ENCODE measurements around the gene ZNF212. TPM values are rescaled to one million over a fixed set of nuclear protein-coding genes. Genes with fewer than 3 reads are reported as not detected.
"Not testable (repeated sequence)": the region's sequence is repeated elsewhere in the genome, so short reads cannot be mapped to it uniquely, and the experiment has no call there.

The ZNF212 gene
- total RNA-seq, 1 donor from 2014 or later = 12.8 TPM

DNA sequence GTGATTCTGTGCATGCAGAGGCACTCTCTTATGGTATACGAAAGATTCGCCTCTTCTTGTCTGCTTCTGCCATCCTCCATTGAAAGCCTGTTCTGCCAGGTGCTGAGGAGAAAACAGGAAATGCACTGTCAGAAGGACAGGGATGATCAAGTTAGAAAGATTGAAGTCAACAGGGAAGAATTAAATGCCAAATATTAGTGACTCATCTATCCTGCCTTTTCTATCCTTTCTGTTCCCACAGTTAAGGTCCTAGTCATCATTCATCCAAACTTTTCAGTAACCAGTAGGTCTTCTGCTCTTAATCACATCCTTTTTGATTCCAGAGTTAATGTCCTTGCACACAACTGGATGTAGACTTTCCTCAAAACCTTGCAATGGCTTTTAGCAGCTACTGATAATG lies 17.7 kb downstream of the ZNF212 start:
- Mint-ChIP-seq H3K27ac (ENCODE audit: unreplicated experiment) (no peak overlapping the region), H3K36me3 (ENCODE audit: low read depth, unreplicated experiment) (peaks cover 15% of the 10 kb centered on the region), H3K27me3 (ENCODE audit: unreplicated experiment) (peaks cover 7% of the 10 kb centered on the region), H3K4me3 (ENCODE audit: unreplicated experiment) (no peak overlapping the region), H3K9me3 (ENCODE audit: unreplicated experiment) (no peaks in the 10 kb centered on the region), H3K4me1 (ENCODE audit: unreplicated experiment) (peaks cover 6% of the 10 kb centered on the region)
- DNase-seq (ENCODE audit: low spot score) = no peak
- TF ChIP-seq, protein P1, sequence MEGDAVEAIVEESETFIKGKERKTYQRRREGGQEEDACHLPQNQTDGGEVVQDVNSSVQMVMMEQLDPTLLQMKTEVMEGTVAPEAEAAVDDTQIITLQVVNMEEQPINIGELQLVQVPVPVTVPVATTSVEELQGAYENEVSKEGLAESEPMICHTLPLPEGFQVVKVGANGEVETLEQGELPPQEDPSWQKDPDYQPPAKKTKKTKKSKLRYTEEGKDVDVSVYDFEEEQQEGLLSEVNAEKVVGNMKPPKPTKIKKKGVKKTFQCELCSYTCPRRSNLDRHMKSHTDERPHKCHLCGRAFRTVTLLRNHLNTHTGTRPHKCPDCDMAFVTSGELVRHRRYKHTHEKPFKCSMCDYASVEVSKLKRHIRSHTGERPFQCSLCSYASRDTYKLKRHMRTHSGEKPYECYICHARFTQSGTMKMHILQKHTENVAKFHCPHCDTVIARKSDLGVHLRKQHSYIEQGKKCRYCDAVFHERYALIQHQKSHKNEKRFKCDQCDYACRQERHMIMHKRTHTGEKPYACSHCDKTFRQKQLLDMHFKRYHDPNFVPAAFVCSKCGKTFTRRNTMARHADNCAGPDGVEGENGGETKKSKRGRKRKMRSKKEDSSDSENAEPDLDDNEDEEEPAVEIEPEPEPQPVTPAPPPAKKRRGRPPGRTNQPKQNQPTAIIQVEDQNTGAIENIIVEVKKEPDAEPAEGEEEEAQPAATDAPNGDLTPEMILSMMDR (IDR thresholded peaks at IDR 0.05; ENCODE audit: unreplicated experiment) = no peak

- Mint-ChIP-seq H3K4me1 (ENCODE audit: unreplicated experiment) (peaks cover 6% of the 10 kb centered on the region), H3K27ac (ENCODE audit: unreplicated experiment) (no peak overlapping the region), H3K27me3 (ENCODE audit: unreplicated experiment) (peaks cover 4% of the 10 kb centered on the region), H3K4me3 (ENCODE audit: unreplicated experiment) (peak overlapping the region; percentile 83), H3K36me3 (ENCODE audit: low read depth, unreplicated experiment) (peaks cover 18% of the 10 kb centered on the region), H3K9me3 (ENCODE audit: unreplicated experiment) (no peaks in the 10 kb centered on the region)
- TF ChIP-seq, protein P1 (IDR thresholded peaks at IDR 0.05; ENCODE audit: unreplicated experiment) = no peak
- DNase-seq (ENCODE audit: low spot score) = no peak
These were observed 21.9 kb downstream of the ZNF212 start for GRCh38 chr7:149261316-149261828.

DNA sequence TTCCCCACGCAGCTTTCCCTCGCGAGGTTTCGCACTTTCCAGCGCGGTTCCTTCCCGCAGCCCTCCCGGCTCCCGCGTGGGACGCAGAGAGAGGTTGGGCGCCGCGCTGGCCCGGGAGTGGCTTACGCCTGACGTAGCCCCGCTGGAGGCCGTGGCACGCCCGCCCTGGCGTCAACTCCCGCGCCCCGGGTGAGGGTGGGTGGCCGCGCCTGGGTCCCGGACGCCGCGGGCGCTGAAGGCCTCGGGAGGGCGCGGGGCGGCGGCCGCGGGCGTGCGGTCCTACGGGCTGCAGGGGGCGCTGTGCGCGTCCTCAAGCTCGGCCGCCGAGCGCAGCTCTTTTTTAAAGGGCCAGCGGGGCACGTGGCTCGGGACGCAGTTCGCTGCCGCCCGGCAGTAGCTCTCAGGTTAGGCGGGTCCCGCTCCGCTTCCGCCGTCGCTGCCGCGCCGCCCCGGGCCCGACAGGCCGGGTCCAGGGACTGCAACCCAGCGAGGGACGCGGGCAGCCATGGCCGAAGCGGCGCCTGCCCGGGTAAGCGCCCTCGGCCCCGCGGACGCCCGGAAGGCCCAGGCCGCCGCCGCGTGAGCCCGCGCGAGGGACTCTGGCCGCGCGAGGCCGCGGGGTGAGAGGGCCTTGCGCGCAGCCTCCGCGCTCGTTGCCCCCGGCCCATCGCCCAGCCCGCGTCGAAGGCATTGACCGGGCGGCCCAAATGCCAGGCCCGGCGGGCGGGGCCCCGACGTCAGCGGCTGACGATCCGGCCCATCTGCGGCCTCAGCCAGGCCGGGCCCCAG lies 22.6 kb downstream of the ZNF212 start, which contains the start of gene ZNF783:
TSS of gene ZNF783 (plus strand) at position 368 of the 789 bp plus-strand sequence. CDS start at position 506, 138 bp downstream.
- TF ChIP-seq, protein P1 (IDR thresholded peaks at IDR 0.05; ENCODE audit: unreplicated experiment) = peak; percentile 94
- Mint-ChIP-seq H3K27me3 (ENCODE audit: unreplicated experiment) (peaks cover 4% of the 10 kb centered on the region), H3K4me1 (ENCODE audit: unreplicated experiment) (peaks cover 6% of the 10 kb centered on the region), H3K36me3 (ENCODE audit: low read depth, unreplicated experiment) (peaks cover 24% of the 10 kb centered on the region), H3K9me3 (ENCODE audit: unreplicated experiment) (no peaks in the 10 kb centered on the region), H3K4me3 (ENCODE audit: unreplicated experiment) (peak within 1 kb of the TSS; percentile 83), H3K27ac (ENCODE audit: unreplicated experiment) (no peak within 1 kb of the TSS)
- peak; percentile 77 for DNase-seq (ENCODE audit: low spot score)

DNA sequence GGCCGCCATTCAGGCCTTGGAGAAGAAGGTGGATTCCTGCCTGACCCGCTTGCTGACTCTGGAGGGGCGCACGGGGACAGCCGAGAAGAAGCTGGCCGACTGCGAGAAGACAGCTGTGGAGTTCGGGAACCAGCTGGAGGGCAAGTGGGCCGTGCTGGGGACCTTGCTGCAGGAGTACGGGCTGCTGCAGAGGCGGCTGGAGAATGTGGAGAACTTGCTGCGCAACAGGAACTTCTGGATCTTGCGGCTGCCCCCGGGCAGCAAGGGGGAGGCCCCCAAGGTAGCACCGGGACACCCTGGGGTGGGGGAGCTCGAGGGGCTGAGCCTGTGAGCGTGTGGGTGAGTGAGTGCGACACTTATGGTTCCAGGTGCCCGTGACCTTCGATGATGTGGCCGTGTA lies 27.0 kb downstream of the ZNF212 start:
- H3K36me3 Mint-ChIP-seq (ENCODE audit: low read depth, unreplicated experiment) = peaks cover 35% of the 10 kb centered on the region
- no peak overlapping the region for H3K27ac Mint-ChIP-seq (ENCODE audit: unreplicated experiment)
- H3K4me1 Mint-ChIP-seq (ENCODE audit: unreplicated experiment) = no peaks in the 10 kb centered on the region
- no peak overlapping the region for H3K4me3 Mint-ChIP-seq (ENCODE audit: unreplicated experiment)
- no peaks in the 10 kb centered on the region for H3K9me3 Mint-ChIP-seq (ENCODE audit: unreplicated experiment)
- TF ChIP-seq, protein P1 (IDR thresholded peaks at IDR 0.05; ENCODE audit: unreplicated experiment) = no peak
- DNase-seq (ENCODE audit: low spot score) = no peak
- H3K27me3 Mint-ChIP-seq (ENCODE audit: unreplicated experiment) = peaks cover 2% of the 10 kb centered on the region

GRCh38 chr7:149267733-149268132 lies 28.3 kb downstream of the ZNF212 start:
- Mint-ChIP-seq H3K9me3 (ENCODE audit: unreplicated experiment) (no peaks in the 10 kb centered on the region), H3K4me3 (ENCODE audit: unreplicated experiment) (peak overlapping the region; percentile 3), H3K4me1 (ENCODE audit: unreplicated experiment) (no peaks in the 10 kb centered on the region), H3K36me3 (ENCODE audit: low read depth, unreplicated experiment) (peaks cover 35% of the 10 kb centered on the region), H3K27me3 (ENCODE audit: unreplicated experiment) (peaks cover 2% of the 10 kb centered on the region), H3K27ac (ENCODE audit: unreplicated experiment) (no peak overlapping the region)
- TF ChIP-seq, protein P1 (IDR thresholded peaks at IDR 0.05; ENCODE audit: unreplicated experiment) = no peak
- DNase-seq (ENCODE audit: low spot score) = no peak

DNA sequence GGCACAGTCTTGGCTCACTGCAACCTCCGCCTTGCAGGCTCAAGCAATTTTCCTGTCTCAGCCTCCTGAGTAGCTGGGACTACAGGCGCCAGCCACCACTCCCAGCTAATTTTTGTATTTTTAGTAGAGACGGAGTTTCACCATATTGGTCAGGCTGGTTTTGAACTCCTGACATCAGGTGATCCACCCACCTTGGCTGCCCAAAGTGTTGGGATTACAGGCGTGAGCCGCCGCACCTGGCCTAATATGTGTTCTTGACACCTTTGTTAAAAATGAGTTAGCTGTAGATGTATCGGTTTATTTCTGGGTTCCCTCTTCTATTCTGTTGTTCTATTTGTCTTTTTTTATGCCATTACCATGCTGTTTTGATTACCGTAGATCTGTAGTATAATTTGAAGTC lies 35.0 kb downstream of the ZNF212 start:
- not testable (repeated sequence) for DNase-seq (ENCODE audit: low spot score); H3K27me3 Mint-ChIP-seq (ENCODE audit: unreplicated experiment); H3K4me1 Mint-ChIP-seq (ENCODE audit: unreplicated experiment); H3K27ac Mint-ChIP-seq (ENCODE audit: unreplicated experiment); H3K9me3 Mint-ChIP-seq (ENCODE audit: unreplicated experiment)
- H3K36me3 Mint-ChIP-seq (ENCODE audit: low read depth, unreplicated experiment) = peaks cover 25% of the 10 kb centered on the region
- peak overlapping the region; percentile 6 for H3K4me3 Mint-ChIP-seq (ENCODE audit: unreplicated experiment)
